ENCODE data around the gene SIM2. TPM values are rescaled to one million over a fixed set of nuclear protein-coding genes. Genes with fewer than 3 reads are reported as not detected.

Gene SIM2
- total and polyA plus RNA-seq, 2 donors (not counting 1 experiment from before 2014, with no cell fraction given): not detected

DNA sequence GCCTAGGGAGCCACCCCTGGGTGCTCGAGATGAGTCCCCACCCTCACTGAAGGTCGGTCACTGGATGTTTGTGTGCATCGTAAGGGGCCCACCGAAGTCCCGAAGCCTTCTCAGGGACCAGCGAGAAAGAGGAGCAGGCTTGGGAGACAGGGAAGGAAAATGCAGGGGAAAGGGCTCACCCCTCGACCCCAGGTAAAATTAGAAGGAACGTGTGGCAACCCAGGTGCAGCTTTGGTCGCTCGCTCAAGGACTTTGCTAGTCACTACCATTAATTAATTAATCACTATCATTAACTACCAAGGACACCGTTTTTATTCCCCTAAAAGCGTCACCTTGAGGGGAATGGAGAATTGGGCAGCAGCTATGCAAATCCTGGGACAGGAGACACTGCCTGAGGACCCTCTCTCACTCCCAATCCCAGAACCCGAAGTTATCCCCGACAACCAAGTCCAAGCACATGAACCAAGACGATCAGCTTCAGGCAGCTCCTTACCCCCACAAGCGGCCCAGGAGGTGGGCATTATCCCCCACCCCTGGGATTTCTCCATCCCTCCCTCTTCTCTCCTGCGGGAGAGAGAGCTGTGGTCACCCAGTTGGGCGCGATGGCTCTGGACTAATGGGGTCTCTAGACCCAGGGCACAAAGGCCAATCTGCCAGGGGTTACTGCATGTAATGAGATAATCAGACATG lies 4.2 kb upstream of the SIM2 start:
- H3K36me3 ChIP-seq (replicated peaks in 1 of 2; ENCODE audit: control extremely low read depth in 1 of 2, control insufficient read depth in 1 of 2, extremely low read depth in 1 of 2, insufficient read depth in 2 of 2, low read length in 1 of 2): no peaks in the 10 kb centered on the region
- H3K27ac ChIP-seq (ENCODE audit: low read length in 2 of 2): no peak overlapping the region
- peaks cover 9 to 17% of the 10 kb centered on the region in 2 donors for H3K4me1 ChIP-seq (ENCODE audit: control insufficient read depth in 2 of 2, insufficient read depth in 2 of 2, low read length in 2 of 2)
- ATAC-seq (ENCODE audit: low read depth) (no peak), DNase-seq (no peak)
- ChIA-PET POLR2A (no interaction called here), CTCF (no interaction called here)
- no peak overlapping the region for H3K9ac ChIP-seq (ENCODE audit: low read length)
- no peaks in the 10 kb centered on the region for H3K9me3 Mint-ChIP-seq (ENCODE audit: insufficient read depth)
- H3K4me3 Mint-ChIP-seq: no peak overlapping the region
- no peak overlapping the region for H3K4me2 ChIP-seq (replicated peaks; ENCODE audit: low read depth, low read length, poor library complexity, severe bottlenecking)
- no peak overlapping the region for H3K4me3 ChIP-seq (ENCODE audit: control extremely low read depth in 1 of 5, extremely low read depth in 1 of 5, insufficient read depth in 1 of 5, low read depth in 2 of 5, low read length in 4 of 5)
- no peak overlapping the region for H3K27ac Mint-ChIP-seq
- H3K27me3 ChIP-seq (replicated peaks in 1 of 4; ENCODE audit: control extremely low read depth in 1 of 4, control insufficient read depth in 3 of 4, insufficient read depth in 4 of 4, low read length in 3 of 4): peaks cover 0 to 79% (median 61%) of the 10 kb centered on the region in 4 experiments
- no peaks in the 10 kb centered on the region for H4K20me1 ChIP-seq (ENCODE audit: control insufficient read depth, insufficient read depth, low read length, poor library complexity, severe bottlenecking)
- H3K9me3 ChIP-seq (ENCODE audit: control extremely low read depth in 1 of 3, control insufficient read depth in 2 of 3, insufficient read depth in 1 of 3, low read length in 2 of 3): peaks cover 0 to 44% (median 0%) of the 10 kb centered on the region in 3 donors
- H3K4me1 Mint-ChIP-seq: peaks cover 3% of the 10 kb centered on the region
- no peak overlapping the region for H2AFZ ChIP-seq (ENCODE audit: insufficient read depth, low read depth, low read length, poor library complexity, severe bottlenecking)
- intact Hi-C loops (cut with micrococcal nuclease): no loop called here
- peaks cover 49% of the 10 kb centered on the region for H3K27me3 Mint-ChIP-seq
- 16% methylated on average over 12 of the region's 19 CpGs for WGBS (ENCODE audit: insufficient coverage)
- no peaks in the 10 kb centered on the region for H3K79me2 ChIP-seq (ENCODE audit: control insufficient read depth, insufficient read depth, low read length)
- no peak for TF ChIP-seq EZH2 (IDR thresholded peaks at IDR 0.05; ENCODE audit: borderline replicate concordance, insufficient read depth, low read depth, low read length, poor library complexity, severe bottlenecking)
- TF ChIP-seq, protein P1, sequence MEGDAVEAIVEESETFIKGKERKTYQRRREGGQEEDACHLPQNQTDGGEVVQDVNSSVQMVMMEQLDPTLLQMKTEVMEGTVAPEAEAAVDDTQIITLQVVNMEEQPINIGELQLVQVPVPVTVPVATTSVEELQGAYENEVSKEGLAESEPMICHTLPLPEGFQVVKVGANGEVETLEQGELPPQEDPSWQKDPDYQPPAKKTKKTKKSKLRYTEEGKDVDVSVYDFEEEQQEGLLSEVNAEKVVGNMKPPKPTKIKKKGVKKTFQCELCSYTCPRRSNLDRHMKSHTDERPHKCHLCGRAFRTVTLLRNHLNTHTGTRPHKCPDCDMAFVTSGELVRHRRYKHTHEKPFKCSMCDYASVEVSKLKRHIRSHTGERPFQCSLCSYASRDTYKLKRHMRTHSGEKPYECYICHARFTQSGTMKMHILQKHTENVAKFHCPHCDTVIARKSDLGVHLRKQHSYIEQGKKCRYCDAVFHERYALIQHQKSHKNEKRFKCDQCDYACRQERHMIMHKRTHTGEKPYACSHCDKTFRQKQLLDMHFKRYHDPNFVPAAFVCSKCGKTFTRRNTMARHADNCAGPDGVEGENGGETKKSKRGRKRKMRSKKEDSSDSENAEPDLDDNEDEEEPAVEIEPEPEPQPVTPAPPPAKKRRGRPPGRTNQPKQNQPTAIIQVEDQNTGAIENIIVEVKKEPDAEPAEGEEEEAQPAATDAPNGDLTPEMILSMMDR (IDR thresholded peaks at IDR 0.05): no peak

DNA sequence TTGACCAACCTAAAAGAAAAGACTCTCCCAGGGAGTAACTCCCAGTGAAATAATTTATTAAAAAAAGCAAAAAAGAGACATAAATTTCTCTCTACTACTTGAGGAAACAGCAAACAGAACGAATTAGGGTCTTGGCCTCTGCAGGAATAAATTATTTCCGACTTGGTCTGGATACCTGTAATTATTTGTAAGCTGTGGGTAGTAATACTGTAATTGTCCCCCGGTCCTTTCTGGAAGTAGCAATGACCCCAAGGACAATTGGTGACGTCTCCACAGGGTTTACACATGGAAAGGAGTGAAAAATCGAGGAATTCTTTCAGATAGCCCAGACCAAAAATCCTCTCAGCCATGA lies 3.7 kb upstream of the SIM2 start:
- no peaks in the 10 kb centered on the region for H3K36me3 ChIP-seq (replicated peaks in 1 of 2; ENCODE audit: control extremely low read depth in 1 of 2, control insufficient read depth in 1 of 2, extremely low read depth in 1 of 2, insufficient read depth in 2 of 2, low read length in 1 of 2)
- no peak overlapping the region for H3K9ac ChIP-seq (ENCODE audit: low read length)
- no peak for ATAC-seq (ENCODE audit: low read depth)
- Mint-ChIP-seq H3K9me3 (ENCODE audit: insufficient read depth) (no peaks in the 10 kb centered on the region), H3K27ac (no peak overlapping the region), H3K4me3 (no peak overlapping the region), H3K4me1 (peaks cover 7% of the 10 kb centered on the region), H3K27me3 (peaks cover 50% of the 10 kb centered on the region)
- H3K27me3 ChIP-seq (replicated peaks in 1 of 4; ENCODE audit: control extremely low read depth in 1 of 4, control insufficient read depth in 3 of 4, insufficient read depth in 4 of 4, low read length in 3 of 4): peaks cover 0 to 78% (median 62%) of the 10 kb centered on the region in 4 experiments
- H3K9me3 ChIP-seq (ENCODE audit: control extremely low read depth in 1 of 3, control insufficient read depth in 2 of 3, insufficient read depth in 1 of 3, low read length in 2 of 3): peaks cover 0 to 44% (median 0%) of the 10 kb centered on the region in 3 donors
- WGBS (ENCODE audit: insufficient coverage): 0% methylated on average over 1 of the region's 5 CpGs
- H4K20me1 ChIP-seq (ENCODE audit: control insufficient read depth, insufficient read depth, low read length, poor library complexity, severe bottlenecking): no peaks in the 10 kb centered on the region
- no peak overlapping the region for H3K4me2 ChIP-seq (replicated peaks; ENCODE audit: low read depth, low read length, poor library complexity, severe bottlenecking)
- no peak overlapping the region for H2AFZ ChIP-seq (ENCODE audit: insufficient read depth, low read depth, low read length, poor library complexity, severe bottlenecking)
- CTCF ChIA-PET: no interaction called here
- intact Hi-C loops (cut with micrococcal nuclease): no loop called here
- H3K79me2 ChIP-seq (ENCODE audit: control insufficient read depth, insufficient read depth, low read length): no peaks in the 10 kb centered on the region
- POLR2A ChIA-PET: no interaction called here
- peaks cover 13 to 22% of the 10 kb centered on the region in 2 donors for H3K4me1 ChIP-seq (ENCODE audit: control insufficient read depth in 2 of 2, insufficient read depth in 2 of 2, low read length in 2 of 2)
- H3K27ac ChIP-seq (ENCODE audit: low read length in 2 of 2): no peak overlapping the region
- no peak overlapping the region for H3K4me3 ChIP-seq (ENCODE audit: control extremely low read depth in 1 of 5, extremely low read depth in 1 of 5, insufficient read depth in 1 of 5, low read depth in 2 of 5, low read length in 4 of 5)
- no peak for TF ChIP-seq EZH2 (IDR thresholded peaks at IDR 0.05; ENCODE audit: borderline replicate concordance, insufficient read depth, low read depth, low read length, poor library complexity, severe bottlenecking)
- TF ChIP-seq, protein P1 (IDR thresholded peaks at IDR 0.05): no peak
- no peak for DNase-seq

All from B cell (primary cell).